Endothelial cell of umbilical vein (primary cell): ENCODE measurements around the gene RAMP1. TPM values are rescaled to one million over a fixed set of nuclear protein-coding genes. Genes with fewer than 3 reads are reported as not detected.

Experiments
- BruUV-seq: library from RNA; stranded (reverse); fragments of 400-500 nt; replicated peaks from 2 replicates; lab custom pipeline; 2021; lab: Mats Ljungman, UMichigan
- CTCF ChIA-PET: fragments of 300-600, 350-600 bp; sonication (Branson Sonifier 250); formaldehyde crosslinking; loops from one replicate; lab custom pipeline; 2021; ENCODE audit warnings: antibody characterized with exemption, inconsistent platforms; lab: Charles Lee
- POLR2A ChIA-PET: fragments of 300-600, 350-600 bp; sonication (Branson Sonifier 250); formaldehyde crosslinking; loops from one replicate; lab custom pipeline; 2021; ENCODE audit warnings: antibody characterized with exemption, inconsistent platforms; lab: Charles Lee
- DNase-seq: peaks from one replicate; pipeline ENCODE4 v3.0.0-alpha.2; 2011; ENCODE audit warnings: low read depth, low spot score
- FAIRE-seq: peaks from 2 replicates; lab custom pipeline; 2011; peaks lifted over from hg19 to GRCh38; lab: Jason Lieb, UNC
- H2AFZ ChIP-seq: 2 replicates; pipeline ENCODE4 v1.6.0; 2012; ENCODE audit warnings: low read depth, low read length, control low read depth, inconsistent platforms
- H3K27ac ChIP-seq: 2 replicates; pipeline ENCODE4 v1.5.1; 2011; ENCODE audit warnings: low read depth, mild to moderate bottlenecking, control low read depth, low read length, moderate library complexity; ENCODE audit not compliant: insufficient read depth
- H3K27me3 ChIP-seq, 2 experiments: 2 replicates each; pipeline versions ENCODE4 v1.6.0 to v1.6.1; 2011; ENCODE audit warnings: low read length in 2 of 2, mixed read lengths in 1 of 2; ENCODE audit not compliant: control insufficient read depth in 2 of 2, insufficient read depth in 2 of 2
- H3K36me3 ChIP-seq, 2 experiments: 2 replicates in 1 of 2; 3 replicates in 1 of 2; pipeline ENCODE4 v1.5.1; 2011; ENCODE audit warnings: low read length in 2 of 2, mild to moderate bottlenecking in 1 of 2, moderate library complexity in 1 of 2; ENCODE audit not compliant: control insufficient read depth in 2 of 2, insufficient read depth in 2 of 2; ENCODE audit errors: extremely low read depth in 1 of 2
- H3K4me1 ChIP-seq: 3 replicates; pipeline ENCODE4 v1.5.1; 2011; ENCODE audit warnings: mild to moderate bottlenecking, low read length; ENCODE audit not compliant: control insufficient read depth, insufficient read depth; ENCODE audit errors: extremely low read depth
- H3K4me2 ChIP-seq: 2 replicates; pipeline ENCODE4 v1.6.1; 2011; ENCODE audit warnings: low read length, control low read depth, mixed read lengths; ENCODE audit not compliant: insufficient read depth
- H3K4me3 ChIP-seq, 3 experiments: fragments of 200-600 bp in 1 of 3; sonication (generic), shearing (Covaris generic) in 1 of 3; replicated peaks in 1 of 3; 2 replicates each; pipeline ENCODE4 v1.5.1; 2011 to 2016; ENCODE audit warnings: control low read depth in 3 of 3, low read length in 3 of 3, mild to moderate bottlenecking in 2 of 3, inconsistent platforms in 1 of 3, low read depth in 1 of 3, moderate library complexity in 1 of 3; ENCODE audit not compliant: insufficient read depth in 1 of 3
- H3K79me2 ChIP-seq: 2 replicates; pipeline ENCODE4 v1.6.0; 2012; ENCODE audit warnings: low read length, inconsistent platforms; ENCODE audit not compliant: control insufficient read depth, insufficient read depth
- H3K9ac ChIP-seq: replicated peaks from 2 replicates; pipeline ENCODE3; 2011; ENCODE audit warnings: low read length, control low read depth; ENCODE audit not compliant: insufficient read depth; ENCODE audit errors: extremely low read depth
- H3K9me1 ChIP-seq: replicated peaks from 3 replicates; pipeline ENCODE4 v1.6.0; 2011; ENCODE audit warnings: mild to moderate bottlenecking, low read length; ENCODE audit not compliant: control insufficient read depth, insufficient read depth; ENCODE audit errors: extremely low read depth
- H3K9me3 ChIP-seq: replicated peaks from 2 replicates; pipeline ENCODE4 v1.5.1; 2012; ENCODE audit warnings: low read length, inconsistent platforms; ENCODE audit not compliant: control insufficient read depth, insufficient read depth
- H4K20me1 ChIP-seq: replicated peaks from 2 replicates; pipeline ENCODE3; 2011; ENCODE audit warnings: mild to moderate bottlenecking, low read length; ENCODE audit not compliant: control insufficient read depth, insufficient read depth; ENCODE audit errors: extremely low read depth
- EZH2 ChIP-seq: IDR thresholded peaks from 2 replicates; pipeline ENCODE4 v1.6.1; 2012; ENCODE audit warnings: borderline replicate concordance, low read depth, mild to moderate bottlenecking, moderate library complexity, low read length, inconsistent platforms; ENCODE audit not compliant: severe bottlenecking
- FOS ChIP-seq: IDR thresholded peaks from 2 replicates; pipeline ENCODE4 v1.6.1; 2011; ENCODE audit warnings: mild to moderate bottlenecking, low read length, moderate library complexity, borderline replicate concordance; ENCODE audit not compliant: insufficient read depth
- GATA2 ChIP-seq: IDR thresholded peaks from 2 replicates; pipeline ENCODE4 v1.7.0; 2011; ENCODE audit warnings: low read depth, mild to moderate bottlenecking, moderate library complexity, mixed read lengths, low read length; ENCODE audit not compliant: insufficient read length, insufficient read depth
- JUN ChIP-seq: IDR thresholded peaks from 2 replicates; pipeline ENCODE4 v1.6.1; 2011; ENCODE audit warnings: borderline replicate concordance, low read depth; ENCODE audit not compliant: insufficient read length, insufficient read depth
- MYC ChIP-seq: IDR thresholded peaks from one replicate; pipeline ENCODE4 v1.6.1; 2011; ENCODE audit warnings: mild to moderate bottlenecking, low read depth, low read length
- POLR2A ChIP-seq: IDR thresholded peaks from 2 replicates; pipeline ENCODE4 v1.6.1; 2012; ENCODE audit warnings: low read depth, mild to moderate bottlenecking, control low read depth, low read length
- POLR2AphosphoS5 ChIP-seq: IDR thresholded peaks from 2 replicates; pipeline ENCODE4 v1.6.1; 2012; ENCODE audit warnings: low read depth, mild to moderate bottlenecking, control low read depth, low read length, moderate library complexity; ENCODE audit not compliant: insufficient read depth
- dilution Hi-C: fragments of 300-500 bp; cut with MboI; formaldehyde crosslinking; loops from one replicate; pipeline ENCODE4 v1.15.0; 2019; ENCODE audit warnings: low sequenced_read_pairs; ENCODE audit not compliant: extremely low pct_ligation_motif_present
- intact Hi-C: fragments of 100-400 bp; cut with micrococcal nuclease; formaldehyde crosslinking; loops from one replicate; pipeline ENCODE4 v1.10.0; 2022
- polyA plus RNA-seq, 4 experiments: library from polyadenylated mRNA; depleted of rRNA in 3 of 4; stranded (reverse) in 3 of 4; unstranded in 1 of 4; fragments of >200 nt; gene quantifications; 2 replicates each; pipeline versions ENCODE4 v1.2.1 to v1.2.3, GENCODE V29; 2011 to 2012; ENCODE audit warnings: missing spikeins in 1 of 4
- total RNA-seq: library from RNA; stranded (reverse); gene quantifications from 2 replicates; pipeline ENCODE4 v1.2.3, GENCODE V29; 2021
- TF ChIP-seq, protein P1 (sequence below): IDR thresholded peaks from 2 replicates; pipeline ENCODE4 v1.6.1; 2011; ENCODE audit not compliant: insufficient read depth, insufficient read length
- TF ChIP-seq, protein P2 (sequence below), 2 donors: IDR thresholded peaks; 1 replicate in 1 of 2; 2 replicates in 1 of 2; pipeline ENCODE4 v1.5.1; 2011; ENCODE audit warnings: low read length in 2 of 2, mild to moderate bottlenecking in 2 of 2, moderate library complexity in 2 of 2, control low read depth in 1 of 2, inconsistent platforms in 1 of 2, low read depth in 1 of 2; ENCODE audit not compliant: insufficient read depth in 1 of 2; ENCODE audit errors: extremely low read depth in 1 of 2

RAMP1 gene
- total and polyA plus RNA-seq, 2 donors (not counting 3 experiments of a cell fraction or from before 2014, with no cell fraction given) = 0.18 TPM; not detected in 1

- dilution Hi-C loops (no loop called here), intact Hi-C loops (no loop called here)
- Histone ChIP-seq H2AFZ (no peak overlapping the region), H3K4me1 (peaks cover 5% of the 10 kb centered on the region), H4K20me1 (no peaks in the 10 kb centered on the region), H3K79me2 (no peaks in the 10 kb centered on the region), H3K36me3 (no peaks in the 10 kb centered on the region), H3K9me3 (no peaks in the 10 kb centered on the region), H3K9ac (no peak overlapping the region), H3K27ac (no peak overlapping the region), H3K27me3 (peaks cover 20 to 27% of the 10 kb centered on the region in 2 experiments), H3K9me1 (no peaks in the 10 kb centered on the region), H3K4me3 (no peak overlapping the region), H3K4me2 (no peak overlapping the region)
- BruUV-seq = no TSS peak
- CTCF ChIA-PET = no interaction called here
- TF ChIP-seq POLR2AphosphoS5 = no peak
- TF ChIP-seq, protein P1, sequence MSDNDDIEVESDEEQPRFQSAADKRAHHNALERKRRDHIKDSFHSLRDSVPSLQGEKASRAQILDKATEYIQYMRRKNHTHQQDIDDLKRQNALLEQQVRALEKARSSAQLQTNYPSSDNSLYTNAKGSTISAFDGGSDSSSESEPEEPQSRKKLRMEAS = no peak
- no peak for TF ChIP-seq JUN
- TF ChIP-seq EZH2 = no peak
- no peak for TF ChIP-seq POLR2A
- no peak for TF ChIP-seq MYC
- TF ChIP-seq, protein P2, sequence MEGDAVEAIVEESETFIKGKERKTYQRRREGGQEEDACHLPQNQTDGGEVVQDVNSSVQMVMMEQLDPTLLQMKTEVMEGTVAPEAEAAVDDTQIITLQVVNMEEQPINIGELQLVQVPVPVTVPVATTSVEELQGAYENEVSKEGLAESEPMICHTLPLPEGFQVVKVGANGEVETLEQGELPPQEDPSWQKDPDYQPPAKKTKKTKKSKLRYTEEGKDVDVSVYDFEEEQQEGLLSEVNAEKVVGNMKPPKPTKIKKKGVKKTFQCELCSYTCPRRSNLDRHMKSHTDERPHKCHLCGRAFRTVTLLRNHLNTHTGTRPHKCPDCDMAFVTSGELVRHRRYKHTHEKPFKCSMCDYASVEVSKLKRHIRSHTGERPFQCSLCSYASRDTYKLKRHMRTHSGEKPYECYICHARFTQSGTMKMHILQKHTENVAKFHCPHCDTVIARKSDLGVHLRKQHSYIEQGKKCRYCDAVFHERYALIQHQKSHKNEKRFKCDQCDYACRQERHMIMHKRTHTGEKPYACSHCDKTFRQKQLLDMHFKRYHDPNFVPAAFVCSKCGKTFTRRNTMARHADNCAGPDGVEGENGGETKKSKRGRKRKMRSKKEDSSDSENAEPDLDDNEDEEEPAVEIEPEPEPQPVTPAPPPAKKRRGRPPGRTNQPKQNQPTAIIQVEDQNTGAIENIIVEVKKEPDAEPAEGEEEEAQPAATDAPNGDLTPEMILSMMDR (IDR thresholded peaks at IDR 0.05; ENCODE audit: extremely low read depth in 1 of 2, insufficient read depth in 1 of 2, low read depth in 1 of 2, low read length in 2 of 2) = no peak
- TF ChIP-seq FOS = no peak
- TF ChIP-seq GATA2 = no peak
- no peak for FAIRE-seq
- POLR2A ChIA-PET = no interaction called here
- no peak for DNase-seq
Observed at GRCh38 chr2:237863689-237864443, 4.4 kb downstream of the RAMP1 start.
